ENCODE measurements around the gene RANBP2.

Gene RANBP2

DNA sequence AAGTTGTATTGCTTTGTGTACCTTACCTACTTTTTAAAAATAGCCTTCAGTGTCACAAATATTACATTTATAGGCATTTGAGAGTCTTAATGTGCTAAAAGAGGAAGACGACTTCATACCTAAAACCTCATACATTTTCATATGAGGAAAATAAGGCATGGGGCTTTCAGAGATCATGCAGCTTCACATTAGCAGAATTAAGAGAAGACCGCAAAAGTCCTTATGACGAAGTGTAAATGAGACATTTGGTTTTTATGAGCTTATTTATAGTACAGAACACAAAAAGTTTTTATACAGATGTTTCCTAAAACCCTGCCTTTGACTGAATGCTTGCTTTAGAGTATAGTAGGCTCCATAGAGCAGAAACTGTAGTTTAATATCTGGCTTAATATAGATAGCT lies 57.2 kb downstream of the RANBP2 start:
- in situ Hi-C loops (cut with HindIII; ENCODE audit: low sequenced_read_pairs), result no loop called here

DNA sequence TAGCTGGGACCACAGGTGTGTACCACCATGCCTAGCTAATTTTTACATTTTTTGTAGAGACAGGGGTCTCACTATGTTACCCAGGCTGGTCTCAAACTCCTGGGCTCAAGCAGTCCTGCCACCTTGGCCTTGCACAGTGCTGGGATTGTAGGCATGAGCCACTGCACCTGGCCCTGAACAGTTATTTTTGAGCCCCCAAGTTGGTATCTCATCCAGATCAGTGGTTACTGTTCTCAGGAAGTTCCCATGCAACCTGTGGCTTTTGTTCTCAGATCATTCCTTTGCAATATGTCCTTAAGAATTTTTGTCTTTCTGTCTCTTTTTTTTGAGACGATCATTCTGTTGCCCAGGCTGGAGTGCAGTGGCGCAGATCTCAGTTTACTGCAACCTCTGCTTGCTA lies 59.6 kb downstream of the RANBP2 start:
- in situ Hi-C loops (cut with HindIII; ENCODE audit: low sequenced_read_pairs), result no loop called here

DNA sequence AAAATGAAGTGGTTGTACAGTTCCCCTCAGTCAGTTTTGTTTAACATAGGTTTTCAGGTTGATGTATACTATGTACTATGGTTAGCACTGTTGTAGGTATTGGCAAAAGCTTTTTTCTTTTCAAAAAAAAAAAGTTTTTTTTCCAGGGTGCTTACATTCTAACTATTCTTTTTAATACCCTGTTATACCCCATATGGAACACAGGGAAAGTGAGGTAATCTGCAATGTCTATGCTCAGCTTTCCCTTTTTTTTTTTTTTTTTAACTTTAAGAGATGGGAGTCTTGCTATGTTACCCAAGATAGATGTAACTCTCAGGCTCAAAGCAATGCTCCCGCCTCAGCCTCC lies 66.7 kb downstream of the RANBP2 start:
- in situ Hi-C loops (cut with HindIII; ENCODE audit: low sequenced_read_pairs), result no loop called here

DNA sequence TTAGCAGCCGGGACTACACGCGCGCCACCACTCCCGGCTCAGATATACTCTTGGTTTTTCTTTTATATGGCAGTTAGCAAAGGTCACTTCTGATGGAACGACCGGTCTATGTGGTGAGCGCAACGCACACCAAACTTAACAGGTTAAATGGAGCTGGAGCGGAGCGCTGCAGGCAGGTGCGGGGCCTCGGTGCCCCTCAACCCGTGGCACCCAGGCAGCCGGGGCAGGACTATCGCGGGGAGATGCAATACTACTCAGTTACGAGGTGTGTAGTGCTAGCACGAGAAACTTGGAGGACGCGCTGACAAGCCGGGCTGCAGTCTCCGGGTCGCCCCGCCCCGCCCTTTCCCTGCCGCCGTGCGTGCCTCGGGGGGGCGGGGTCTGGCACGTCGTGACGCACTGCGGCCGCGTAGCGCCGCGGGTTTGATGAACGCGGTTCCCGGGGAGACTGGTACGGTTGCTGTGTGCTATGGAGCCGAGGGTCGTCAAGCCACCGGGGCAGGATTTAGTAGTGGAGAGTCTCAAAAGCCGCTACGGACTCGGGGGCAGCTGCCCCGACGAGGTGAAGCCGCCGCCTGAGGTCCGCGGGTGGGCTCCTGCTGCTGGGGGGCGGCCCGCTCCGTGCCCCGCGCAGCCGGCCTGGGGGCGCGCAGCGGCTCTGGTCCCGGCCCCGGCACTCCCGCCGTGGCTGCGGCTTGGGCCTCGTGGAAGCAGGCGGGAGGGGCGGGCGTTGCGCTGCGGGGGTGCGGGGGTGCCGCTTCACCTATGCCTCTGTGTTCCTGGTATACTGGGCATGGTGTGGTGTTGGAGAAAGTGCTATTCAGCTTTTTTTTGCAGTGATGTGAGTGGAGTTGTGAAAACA lies 67.3 kb downstream of the RANBP2 start, which contains the start of gene CCDC138:
CCDC138 (plus strand) TSS at position 418 of the 862 bp plus-strand sequence; CDS start at position 470, 52 bp downstream.
- in situ Hi-C loops (cut with HindIII; ENCODE audit: low sequenced_read_pairs), result no loop called here

DNA sequence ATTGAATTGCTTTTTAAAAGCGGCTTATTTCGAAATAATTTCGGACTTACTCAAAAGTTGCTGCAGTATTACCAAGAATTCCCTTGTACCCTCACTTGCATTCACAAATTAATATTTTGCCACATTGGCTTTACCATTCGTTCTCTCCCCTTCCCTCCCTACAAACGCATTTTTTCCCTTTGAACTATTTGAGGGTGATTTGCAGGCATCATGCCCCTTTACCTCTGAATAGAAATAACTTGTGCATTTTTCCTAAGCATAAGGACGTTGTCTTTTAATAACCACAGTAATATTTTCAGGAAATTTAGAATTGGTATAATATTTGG lies 67.9 kb downstream of the RANBP2 start:
- in situ Hi-C loops (cut with HindIII; ENCODE audit: low sequenced_read_pairs), result no loop called here

DNA sequence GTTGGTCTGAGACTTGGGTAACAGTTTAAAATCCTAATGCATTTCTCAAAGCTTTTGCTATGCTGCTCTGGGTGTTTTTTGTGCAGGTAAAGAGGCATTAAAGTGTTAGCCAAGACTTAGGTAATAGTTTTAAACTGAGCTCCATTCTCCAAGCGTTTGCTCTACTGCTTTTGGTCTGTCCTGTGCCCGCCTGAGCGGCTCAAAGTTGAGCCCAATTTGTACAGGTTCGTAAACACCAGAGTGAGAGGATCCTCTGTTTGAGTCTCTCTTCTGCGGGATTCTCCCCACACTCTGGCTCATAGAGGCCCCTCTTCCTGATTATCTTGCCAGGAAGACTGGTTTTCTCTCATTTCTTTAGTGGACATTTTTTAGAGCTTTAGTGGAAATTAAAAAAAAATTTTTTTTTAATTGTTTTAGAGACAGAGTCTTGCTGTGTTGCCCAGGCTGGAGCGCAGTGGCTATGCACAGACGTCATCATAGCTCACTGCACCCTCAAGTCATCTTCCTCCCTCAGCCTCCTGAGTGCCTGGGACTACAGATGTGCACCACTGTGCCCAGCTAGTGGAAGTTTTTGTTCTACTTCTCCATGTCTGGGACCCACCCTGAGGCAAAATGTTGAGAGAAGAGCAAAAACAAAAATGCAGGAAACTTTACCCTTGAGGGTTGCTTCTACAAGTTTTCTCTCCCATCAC lies 83.9 kb downstream of the RANBP2 start:
- in situ Hi-C loops (cut with HindIII; ENCODE audit: low sequenced_read_pairs), result no loop called here

DNA sequence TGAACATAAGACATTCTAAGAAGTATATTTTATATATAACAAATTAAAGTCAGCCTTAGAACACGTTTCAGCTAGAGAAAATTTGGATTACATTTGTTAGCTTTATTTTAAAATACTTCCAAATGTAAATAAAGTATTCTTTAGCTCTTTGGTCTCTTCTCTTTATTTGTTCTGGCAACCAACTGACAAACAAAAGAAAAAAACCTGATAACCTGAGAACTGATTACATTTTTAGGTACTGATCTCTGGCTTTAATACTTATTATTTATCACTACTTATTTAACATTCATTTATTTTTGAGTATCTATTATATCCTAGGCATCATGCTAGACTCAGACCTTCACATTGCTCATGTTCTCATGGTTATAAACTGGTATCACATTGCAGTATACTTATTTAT lies 85.8 kb downstream of the RANBP2 start:
- in situ Hi-C loops (cut with HindIII; ENCODE audit: low sequenced_read_pairs), result no loop called here

DNA sequence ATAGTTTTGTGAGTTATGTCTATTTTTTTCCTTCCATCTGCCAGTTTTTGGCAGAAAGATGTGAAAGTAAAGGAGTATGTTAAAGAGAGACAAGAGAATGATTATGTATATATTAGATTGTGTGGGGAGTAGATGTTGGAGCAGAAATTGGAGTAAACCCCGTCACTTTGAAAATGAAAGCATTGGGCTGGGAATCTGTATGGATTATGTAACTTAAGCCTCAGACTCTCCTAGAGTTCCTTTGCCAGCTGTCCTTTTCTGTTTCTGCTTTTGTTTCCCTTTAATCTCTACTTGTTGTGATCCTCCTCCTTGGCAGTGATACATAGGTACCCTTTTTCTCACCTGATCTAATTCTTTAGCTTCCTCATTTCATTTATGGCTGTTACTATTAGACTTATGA lies 86.5 kb downstream of the RANBP2 start:
- in situ Hi-C loops (cut with HindIII; ENCODE audit: low sequenced_read_pairs), result no loop called here

DNA sequence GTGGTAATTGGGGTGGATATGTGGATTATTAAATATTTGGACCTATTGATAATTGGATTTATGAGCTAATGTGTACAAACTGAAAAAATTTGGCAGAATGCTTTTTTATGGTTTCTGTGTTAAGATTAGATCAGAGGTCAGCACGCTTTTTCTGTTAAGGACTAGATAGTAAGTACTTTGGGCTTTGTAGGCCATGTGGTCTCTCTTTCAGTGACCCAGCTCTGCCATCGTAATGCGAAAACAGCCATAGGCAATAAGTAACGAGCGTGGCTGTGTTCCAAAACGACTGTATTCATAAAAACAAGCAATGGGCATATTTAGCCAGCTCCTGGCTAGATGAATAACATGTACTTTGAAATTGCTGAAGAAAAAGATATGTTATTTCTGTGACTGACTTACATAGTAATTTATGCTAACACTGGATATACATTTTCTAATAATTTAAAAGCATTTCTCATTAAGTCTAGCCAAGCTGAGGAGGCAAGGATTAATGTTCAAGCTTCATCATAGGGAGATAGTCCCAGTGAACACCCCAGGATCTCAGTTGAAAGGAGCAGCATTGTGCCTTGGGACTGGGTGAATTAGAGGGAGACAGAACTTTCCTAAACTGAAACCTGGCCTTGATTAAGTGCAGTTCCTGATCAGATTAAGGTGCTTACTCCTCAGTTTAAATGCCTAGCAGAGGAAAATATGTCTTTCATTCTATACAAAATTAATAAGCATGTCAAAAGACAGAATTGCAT lies 87.3 kb downstream of the RANBP2 start:
- in situ Hi-C loops (cut with HindIII; ENCODE audit: low sequenced_read_pairs), result no loop called here

DNA sequence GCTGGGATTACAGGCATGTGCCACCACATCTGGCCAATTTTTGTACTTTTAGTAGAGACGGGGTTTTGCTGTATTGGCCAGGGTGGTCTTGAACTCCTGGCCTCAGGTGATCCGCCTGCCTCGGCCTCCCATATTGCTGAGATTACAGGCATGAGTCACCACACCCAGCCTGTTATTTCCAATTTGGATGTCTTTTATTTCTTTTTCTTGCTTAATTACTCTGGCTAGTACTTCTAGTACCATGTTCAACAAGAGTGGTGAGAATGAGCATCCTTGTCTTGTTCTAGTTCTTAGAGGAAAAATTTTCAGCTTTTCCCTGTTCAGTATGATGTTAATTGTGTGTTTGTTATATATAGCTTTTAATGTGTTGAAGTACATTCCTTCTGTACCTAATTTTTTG lies 90.7 kb downstream of the RANBP2 start:
- in situ Hi-C loops (cut with HindIII; ENCODE audit: low sequenced_read_pairs), result no loop called here

DNA sequence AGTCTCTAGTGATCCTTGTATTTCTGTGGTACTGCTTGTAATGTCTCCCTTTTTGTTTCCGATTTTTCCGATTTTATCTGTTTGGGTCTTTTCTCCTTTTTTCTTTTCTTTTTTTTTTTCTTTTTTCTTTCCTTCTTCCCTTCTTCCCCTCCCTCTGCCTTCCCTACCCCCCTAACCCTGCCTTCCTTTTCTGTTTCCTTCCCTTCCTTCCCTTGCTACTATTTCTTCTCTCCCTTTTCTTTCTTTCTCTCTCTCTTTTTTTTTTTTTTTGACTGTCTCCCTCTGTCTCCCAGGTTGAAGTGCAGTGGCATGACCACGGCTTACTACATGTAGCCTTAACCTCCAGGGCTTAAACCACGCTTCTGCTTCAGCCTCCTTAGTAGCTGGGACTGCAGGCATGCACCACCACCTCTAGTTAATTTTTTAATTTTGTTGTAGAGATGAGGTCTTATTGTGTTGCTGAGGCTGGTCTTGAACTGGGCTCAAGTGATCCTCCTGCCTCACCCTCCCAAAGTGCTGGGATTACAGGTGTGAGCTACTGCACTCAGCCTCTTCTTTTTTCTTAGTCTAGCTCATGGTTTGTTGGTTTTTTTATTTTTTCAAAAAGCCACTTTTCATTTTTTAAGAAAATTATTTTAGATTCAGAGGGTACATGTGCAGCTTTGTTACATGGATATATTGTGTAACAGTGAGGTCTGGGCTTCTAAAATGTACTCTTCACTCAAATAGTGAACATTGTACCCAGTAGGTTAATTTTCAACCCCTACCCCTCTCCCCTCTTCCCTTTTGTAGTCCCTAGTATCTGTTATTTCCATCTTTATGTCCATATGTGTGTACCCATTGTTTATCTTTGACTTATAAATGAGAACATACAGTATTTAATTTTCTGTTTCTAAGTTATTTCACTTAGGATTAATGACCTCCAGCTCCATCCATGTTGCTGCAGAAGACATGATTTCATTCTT lies 92.0 kb downstream of the RANBP2 start:
- in situ Hi-C loops (cut with HindIII; ENCODE audit: low sequenced_read_pairs), result no loop called here

DNA sequence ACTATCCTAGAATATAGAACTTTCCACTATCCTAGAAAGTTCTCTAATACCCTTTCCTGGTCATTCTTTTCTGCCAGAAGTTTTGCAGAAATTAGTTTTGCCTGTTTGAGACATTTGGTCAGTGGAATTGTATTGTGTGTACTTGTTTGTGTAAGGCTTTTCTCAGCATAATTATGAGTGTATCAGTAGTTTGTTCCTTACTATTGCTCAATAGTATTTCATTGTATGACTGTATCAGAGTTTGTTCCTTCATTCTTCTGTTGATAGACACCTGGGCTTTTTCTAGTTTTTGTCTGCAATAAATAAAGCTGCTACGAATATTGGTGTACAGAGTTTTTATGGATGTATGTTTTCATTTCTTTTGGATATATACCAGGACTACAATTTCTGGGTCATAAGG lies 94.5 kb downstream of the RANBP2 start:
- in situ Hi-C loops (cut with HindIII; ENCODE audit: low sequenced_read_pairs), result no loop called here

DNA sequence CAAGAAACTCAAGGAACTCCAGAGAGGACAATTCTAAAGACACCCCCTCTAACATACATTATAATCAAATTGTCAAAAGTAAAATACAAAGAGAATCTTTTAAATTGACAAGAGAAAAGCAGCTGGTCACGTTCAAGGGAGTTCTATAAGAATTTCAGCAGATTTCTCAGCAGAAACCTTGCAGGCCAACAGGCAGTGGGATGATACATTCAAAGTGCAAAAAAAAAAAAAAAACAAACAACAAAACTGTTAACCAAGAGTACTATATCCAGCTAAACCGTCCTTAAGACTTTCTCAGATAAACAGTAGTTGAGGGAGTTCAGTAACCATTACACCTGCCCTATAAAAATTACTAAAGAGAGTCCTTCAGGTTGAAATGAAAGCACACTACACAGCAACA lies 101.2 kb downstream of the RANBP2 start:
- in situ Hi-C loops (cut with HindIII; ENCODE audit: low sequenced_read_pairs), result no loop called here

DNA sequence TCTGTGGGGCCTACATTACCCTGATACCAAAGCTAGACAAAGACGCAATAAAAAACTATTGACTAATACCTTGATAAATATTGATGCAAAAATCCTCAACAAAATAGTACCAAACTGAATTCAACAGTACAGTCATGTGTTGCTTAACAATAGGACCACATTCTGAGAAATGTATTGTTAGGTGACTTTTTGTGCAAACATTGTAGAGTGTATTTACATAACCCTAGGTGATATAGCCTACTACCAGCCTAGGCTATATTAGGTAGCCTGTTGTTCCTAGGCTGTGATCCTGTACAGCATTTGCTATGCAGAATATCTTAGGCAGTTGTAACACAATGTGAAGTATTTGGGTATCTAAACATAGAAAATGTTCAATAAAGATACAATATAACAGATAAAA lies 104.0 kb downstream of the RANBP2 start:
- in situ Hi-C loops (cut with HindIII; ENCODE audit: low sequenced_read_pairs), result no loop called here

DNA sequence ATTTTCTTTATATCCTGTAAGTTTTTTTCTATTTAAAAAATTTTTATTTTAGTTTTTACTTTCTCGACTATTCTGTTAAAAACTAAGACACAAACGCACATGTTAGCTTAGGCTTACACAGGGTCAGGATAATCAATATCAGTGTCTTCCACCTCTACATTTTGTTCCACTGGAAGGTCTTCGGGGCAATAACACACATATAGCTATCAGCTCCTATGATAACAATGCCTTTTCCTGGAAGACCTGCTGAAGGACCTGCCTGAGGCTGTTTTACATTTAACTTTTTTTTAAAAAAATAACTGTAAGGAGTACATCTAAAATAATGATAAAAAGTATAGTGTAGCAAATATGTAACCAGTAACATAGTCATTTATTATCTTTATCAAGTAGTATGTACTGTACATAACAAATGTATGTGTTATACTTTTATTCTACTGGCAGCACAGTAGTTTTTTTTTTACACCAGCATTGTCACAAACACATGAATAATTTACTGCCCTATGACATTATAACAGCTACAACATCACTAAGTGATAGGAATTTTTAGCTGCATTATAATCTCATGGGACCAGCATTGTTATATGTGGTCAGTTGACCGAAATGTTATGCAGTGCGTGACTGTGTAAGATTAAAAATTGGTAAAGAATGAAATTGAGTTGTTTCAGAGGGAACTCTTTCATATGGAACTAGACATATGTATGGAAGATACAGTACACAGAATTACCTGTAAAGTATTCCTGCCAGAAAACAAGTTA lies 105.2 kb downstream of the RANBP2 start:
- in situ Hi-C loops (cut with HindIII; ENCODE audit: low sequenced_read_pairs), result no loop called here

DNA sequence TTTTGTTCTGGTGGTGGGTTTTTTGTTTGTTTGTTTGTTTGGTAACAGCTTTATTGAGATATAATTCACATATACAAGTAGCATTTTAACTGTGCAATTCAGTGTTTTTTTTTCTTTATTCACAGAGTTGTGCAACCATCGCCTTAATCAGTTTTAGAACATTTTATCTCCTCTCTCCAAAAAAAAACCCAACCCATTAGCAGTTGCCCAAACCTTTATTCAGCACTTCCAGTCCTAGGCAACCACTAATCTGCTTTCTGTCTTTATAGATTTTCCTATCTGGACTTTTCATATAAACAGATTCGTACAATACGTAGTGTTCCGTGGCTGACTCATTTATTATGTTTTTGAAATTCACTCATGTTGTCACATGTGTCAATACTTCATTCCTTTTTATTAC lies 106.0 kb downstream of the RANBP2 start:
- in situ Hi-C loops (cut with HindIII; ENCODE audit: low sequenced_read_pairs), result no loop called here

DNA sequence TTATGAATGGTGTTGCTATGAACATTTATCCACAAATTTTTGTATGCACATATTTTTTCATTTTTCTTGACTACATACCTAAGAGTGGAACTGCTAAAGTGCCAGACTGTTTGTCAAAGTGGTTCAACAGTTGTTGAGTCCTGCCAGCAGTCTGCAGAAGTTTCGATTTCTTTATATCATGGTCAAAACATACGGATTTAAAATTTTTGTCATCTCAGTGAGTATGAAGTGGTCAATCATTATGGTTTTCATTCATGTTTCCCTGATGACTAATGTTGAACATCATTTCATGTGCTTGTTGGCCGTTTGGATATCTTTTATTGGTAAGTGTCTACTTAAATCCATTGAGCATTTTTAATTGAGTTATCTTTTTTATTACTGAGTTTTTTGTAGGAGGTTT lies 106.5 kb downstream of the RANBP2 start:
- in situ Hi-C loops (cut with HindIII; ENCODE audit: low sequenced_read_pairs), result no loop called here

DNA sequence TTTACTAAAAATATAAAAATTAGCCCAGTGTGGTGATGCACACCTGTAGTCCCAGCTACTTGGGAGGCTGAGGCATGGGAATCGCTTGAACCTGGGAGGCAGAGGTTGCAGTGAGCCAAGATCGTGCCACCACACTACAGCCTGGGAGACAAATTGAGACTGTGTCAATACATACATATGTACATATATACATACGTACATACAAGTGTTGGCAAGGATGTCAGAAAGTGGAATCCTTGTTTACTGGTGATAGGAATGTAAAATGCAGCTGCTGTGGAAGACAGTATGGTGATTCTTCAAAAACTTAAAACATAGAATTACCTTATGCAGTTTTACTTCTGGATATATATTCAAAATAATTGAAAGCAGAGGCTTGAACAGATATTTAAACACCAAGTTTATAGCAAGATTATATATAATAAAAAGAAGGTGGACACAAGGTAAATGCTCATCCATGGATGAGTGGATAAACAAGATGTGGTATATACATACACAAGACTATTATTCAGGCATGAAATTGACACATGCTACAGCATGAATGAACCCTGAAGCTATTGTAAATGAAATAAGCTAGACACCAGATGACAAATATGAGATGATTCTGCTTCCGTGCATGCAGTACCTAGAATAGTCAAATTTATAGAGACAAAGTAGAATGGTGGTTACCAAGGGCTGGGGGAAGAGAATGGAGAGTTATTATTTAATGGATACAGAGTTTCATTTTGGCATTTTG lies 110.5 kb downstream of the RANBP2 start:
- in situ Hi-C loops (cut with HindIII; ENCODE audit: low sequenced_read_pairs), result no loop called here

DNA sequence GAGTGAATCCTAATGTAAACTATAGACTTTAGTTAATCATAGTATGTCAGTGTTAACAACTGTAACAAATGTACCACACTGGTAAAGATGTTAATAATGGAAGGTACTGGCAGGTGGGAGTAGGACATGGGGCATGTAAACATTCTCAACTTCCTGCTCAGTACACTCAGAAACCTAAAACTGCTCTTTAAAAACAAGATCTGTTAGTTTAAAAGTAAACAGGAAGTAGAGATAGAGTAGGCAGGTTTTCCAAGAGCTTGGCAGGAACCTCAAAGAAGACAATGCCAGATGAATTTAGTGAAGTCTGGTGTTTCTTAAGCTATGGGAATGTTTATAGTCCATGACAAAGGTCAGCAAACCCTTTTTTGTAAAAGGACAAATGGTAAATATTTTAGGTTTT lies 113.9 kb downstream of the RANBP2 start:
- in situ Hi-C loops (cut with HindIII; ENCODE audit: low sequenced_read_pairs), result no loop called here

All from endothelial cell of hepatic sinusoid (primary cell).